Measurements from ENCODE around the gene SIX2. TPM values are rescaled to one million over a fixed set of nuclear protein-coding genes. Genes with fewer than 3 reads are reported as not detected.

The SIX2 gene
- total and polyA plus RNA-seq, 4 donors, result not detected

Other genes with a start within 250 kb of the SIX2 start
- not detected for gene SIX3, start 67.8 kb downstream of the SIX2 start, total RNA-seq
- gene SIX3, start 67.8 kb downstream of the SIX2 start, polyA plus RNA-seq, result not detected